ENCODE data around the gene OR10V1.

Gene OR10V1

DNA sequence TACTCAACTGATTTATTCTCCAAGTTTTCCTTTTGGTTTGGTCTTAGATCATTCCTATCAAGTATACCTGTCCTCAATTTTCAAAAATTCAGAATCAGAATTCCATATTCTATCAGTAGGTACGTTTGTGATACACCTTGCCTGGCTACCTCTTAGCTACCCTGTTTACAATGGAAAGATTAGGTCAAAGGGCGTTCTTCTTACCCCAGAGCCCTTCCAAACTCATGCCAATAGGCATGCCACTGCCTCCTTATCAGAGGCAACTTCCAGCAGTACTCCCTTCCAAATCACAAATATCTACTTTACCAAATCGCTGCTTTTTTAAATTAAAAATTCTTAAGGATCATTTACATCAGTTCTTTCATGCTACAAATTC lies 45.8 kb downstream of the OR10V1 start:
- DNase-seq: no peak

DNA sequence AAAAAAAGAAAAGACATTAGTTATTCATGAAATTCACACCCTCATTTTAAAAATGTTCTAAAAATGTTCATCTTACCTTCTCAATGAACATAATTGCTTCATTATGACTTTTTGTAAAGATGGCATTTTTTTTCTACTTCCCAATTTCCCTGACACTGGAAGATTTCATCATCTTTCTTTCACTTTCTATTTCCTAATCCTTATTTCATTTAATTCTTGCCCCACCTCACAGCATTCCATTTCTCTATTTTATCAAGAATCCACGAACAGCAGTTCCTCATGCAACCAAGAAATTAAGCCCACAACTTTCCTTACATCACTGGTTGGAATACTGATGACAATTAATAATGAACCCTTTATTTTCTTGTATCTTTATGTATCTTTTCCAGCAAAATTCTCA lies 46.7 kb downstream of the OR10V1 start:
- DNase-seq: no peak
